Esophagus muscularis mucosa (tissue), 4 donors: ENCODE data around the gene PAPSS1. TPM values are rescaled to one million over a fixed set of nuclear protein-coding genes. Genes with fewer than 3 reads are reported as not detected.

ENCODE experiments used
- DNase-seq: peaks from one replicate; pipeline ENCODE4 v3.0.0-alpha.2; 2017; ENCODE audit errors: extremely low spot score
- H3K27ac ChIP-seq, 4 donors: fragments of 200-600 bp; sonication (generic); replicated peaks in 1 of 4; 1 replicate in 3 of 4; 2 replicates in 1 of 4; pipeline ENCODE4 v1.5.1; 2016 to 2019; ENCODE audit warnings: mild to moderate bottlenecking in 1 of 4
- H3K27me3 ChIP-seq, 4 donors: fragments of 200-600 bp; sonication (generic); one replicate each; pipeline versions ENCODE4 v1.5.1 to v1.6.0; 2016 to 2019
- H3K36me3 ChIP-seq, 4 donors: fragments of 200-600 bp; sonication (generic); one replicate each; pipeline ENCODE4 v1.5.1; 2016 to 2019
- H3K4me1 ChIP-seq, 4 donors: fragments of 200-600 bp; sonication (generic); one replicate each; pipeline ENCODE4 v1.5.1; 2016 to 2019
- H3K4me3 ChIP-seq, 4 donors: fragments of 200-600 bp; sonication (generic); 1 replicate in 2 of 4; 2 replicates in 2 of 4; pipeline ENCODE4 v1.5.1; 2016 to 2019; ENCODE audit warnings: mild to moderate bottlenecking in 4 of 4, moderate library complexity in 1 of 4
- H3K9me3 ChIP-seq, 4 donors: fragments of 200-600 bp; sonication (generic); 1 replicate in 3 of 4; 2 replicates in 1 of 4; pipeline ENCODE4 v1.5.1; 2016 to 2019
- EP300 ChIP-seq: sonication (generic); formaldehyde crosslinking; IDR thresholded peaks from one replicate; pipeline ENCODE4 v1.6.1; 2017; ENCODE audit warnings: antibody characterized with exemption
- POLR2A ChIP-seq: fragments of 450-650 bp; IDR thresholded peaks from one replicate; pipeline ENCODE4 v1.6.1; 2017; ENCODE audit warnings: antibody characterized with exemption, moderate library complexity, mild to moderate bottlenecking, low read depth
- POLR2AphosphoS5 ChIP-seq, 2 donors: sonication (generic); formaldehyde crosslinking; IDR thresholded peaks; one replicate each; pipeline ENCODE4 v1.6.1; 2017; ENCODE audit warnings: antibody characterized with exemption in 2 of 2
- WGBS: methylation state at CpG from one replicate; pipeline ENCODE4 v1.1.5; 2018; 5-methylcytosine and 5-hydroxymethylcytosine counted together
- intact Hi-C: fragments of 100-400 bp; cut with DNase I; formaldehyde crosslinking; loops from one replicate; pipeline ENCODE4 v1.15.1; 2023
- total RNA-seq, 4 donors: library from RNA; depleted of rRNA; stranded (reverse); fragments of >200 nt; gene quantifications; one replicate each; pipeline versions ENCODE4 v1.1.0 to v1.2.1, GENCODE V29; 2016
- TF ChIP-seq, protein P1 (sequence below), 3 experiments: fragments of 200-600 bp in 2 of 3; fragments of 450-650 bp in 1 of 3; sonication (generic) in 2 of 3; IDR thresholded peaks; one replicate each; pipeline ENCODE4 v1.5.1; 2017 to 2019; ENCODE audit warnings: antibody characterized with exemption in 3 of 3, mild to moderate bottlenecking in 2 of 3, moderate library complexity in 1 of 3

The PAPSS1 gene
- total RNA-seq, 4 donors from 2014 or later, result 11.6 to 24.4 (median 18.1) TPM

DNA sequence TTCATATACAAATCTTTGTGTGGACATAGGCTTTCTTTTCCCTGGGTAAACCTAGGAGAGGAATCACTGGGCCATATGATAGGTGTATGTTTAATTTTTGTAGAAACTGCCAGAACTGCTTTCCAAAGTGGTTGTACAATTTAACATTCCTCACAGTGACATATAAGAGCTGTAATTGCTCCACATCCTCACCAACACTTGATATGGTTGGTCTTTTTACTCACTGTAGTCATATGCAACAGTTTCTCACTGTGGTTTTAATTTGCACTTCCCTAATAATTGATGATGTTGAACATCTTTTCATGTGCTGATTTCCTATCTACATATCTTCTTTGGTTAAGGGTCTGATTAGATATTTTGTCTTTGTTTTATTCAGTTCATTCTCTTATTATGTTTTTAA, 24.5 kb upstream of the PAPSS1 start:
- intact Hi-C loops, result no loop called here
- no peak for DNase-seq

DNA sequence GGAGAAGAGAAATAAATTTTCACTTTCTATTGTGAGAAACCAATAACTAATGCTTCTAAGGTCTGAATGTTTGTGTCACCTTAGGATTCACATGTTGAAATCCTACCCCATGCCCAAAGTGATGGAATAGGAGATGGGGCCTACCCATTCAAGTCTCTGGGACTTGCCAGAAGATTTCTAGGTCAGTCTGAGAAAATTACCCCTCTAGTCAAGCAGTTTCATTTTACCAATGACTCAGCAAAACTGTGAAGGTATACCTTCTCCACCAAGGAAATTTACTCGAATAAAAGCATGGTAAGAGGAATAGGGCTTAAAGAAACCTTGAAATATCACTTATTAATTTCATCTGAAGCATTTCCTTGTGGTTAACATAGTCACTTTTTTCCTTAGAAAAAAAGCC, 23.5 kb upstream of the PAPSS1 start:
- Histone ChIP-seq H3K36me3 (no peaks in the 10 kb centered on the region), H3K27ac (no peak overlapping the region), H3K27me3 (no peaks in the 10 kb centered on the region), H3K9me3 (no peaks in the 10 kb centered on the region), H3K4me3 (no peak overlapping the region), H3K4me1 (peaks cover 5 to 20% (median 16%) of the 10 kb centered on the region in 4 donors)
- DNase-seq, result no peak
- WGBS, result 72% methylated on average over 1 of the region's 1 CpG
- intact Hi-C loops, result no loop called here
- TF ChIP-seq EP300 (no peak), POLR2A (no peak), POLR2AphosphoS5 (IDR thresholded peaks at IDR 0.05) (no peak)
- TF ChIP-seq, protein P1, sequence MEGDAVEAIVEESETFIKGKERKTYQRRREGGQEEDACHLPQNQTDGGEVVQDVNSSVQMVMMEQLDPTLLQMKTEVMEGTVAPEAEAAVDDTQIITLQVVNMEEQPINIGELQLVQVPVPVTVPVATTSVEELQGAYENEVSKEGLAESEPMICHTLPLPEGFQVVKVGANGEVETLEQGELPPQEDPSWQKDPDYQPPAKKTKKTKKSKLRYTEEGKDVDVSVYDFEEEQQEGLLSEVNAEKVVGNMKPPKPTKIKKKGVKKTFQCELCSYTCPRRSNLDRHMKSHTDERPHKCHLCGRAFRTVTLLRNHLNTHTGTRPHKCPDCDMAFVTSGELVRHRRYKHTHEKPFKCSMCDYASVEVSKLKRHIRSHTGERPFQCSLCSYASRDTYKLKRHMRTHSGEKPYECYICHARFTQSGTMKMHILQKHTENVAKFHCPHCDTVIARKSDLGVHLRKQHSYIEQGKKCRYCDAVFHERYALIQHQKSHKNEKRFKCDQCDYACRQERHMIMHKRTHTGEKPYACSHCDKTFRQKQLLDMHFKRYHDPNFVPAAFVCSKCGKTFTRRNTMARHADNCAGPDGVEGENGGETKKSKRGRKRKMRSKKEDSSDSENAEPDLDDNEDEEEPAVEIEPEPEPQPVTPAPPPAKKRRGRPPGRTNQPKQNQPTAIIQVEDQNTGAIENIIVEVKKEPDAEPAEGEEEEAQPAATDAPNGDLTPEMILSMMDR (IDR thresholded peaks at IDR 0.05), result no peak

More for the DNA sequence above, 24.5 kb upstream of the PAPSS1 start:
- no peak for TF ChIP-seq POLR2AphosphoS5 (IDR thresholded peaks at IDR 0.05)
- TF ChIP-seq, protein P1 (IDR thresholded peaks at IDR 0.05), result no peak
- TF ChIP-seq POLR2A, result no peak
- TF ChIP-seq EP300, result no peak
- peaks cover 5 to 20% (median 16%) of the 10 kb centered on the region in 4 donors for H3K4me1 ChIP-seq
- no peak overlapping the region for H3K4me3 ChIP-seq
- no peak overlapping the region for H3K27ac ChIP-seq
- H3K9me3 ChIP-seq, result no peaks in the 10 kb centered on the region
- H3K27me3 ChIP-seq, result no peaks in the 10 kb centered on the region
- no peaks in the 10 kb centered on the region for H3K36me3 ChIP-seq

DNA sequence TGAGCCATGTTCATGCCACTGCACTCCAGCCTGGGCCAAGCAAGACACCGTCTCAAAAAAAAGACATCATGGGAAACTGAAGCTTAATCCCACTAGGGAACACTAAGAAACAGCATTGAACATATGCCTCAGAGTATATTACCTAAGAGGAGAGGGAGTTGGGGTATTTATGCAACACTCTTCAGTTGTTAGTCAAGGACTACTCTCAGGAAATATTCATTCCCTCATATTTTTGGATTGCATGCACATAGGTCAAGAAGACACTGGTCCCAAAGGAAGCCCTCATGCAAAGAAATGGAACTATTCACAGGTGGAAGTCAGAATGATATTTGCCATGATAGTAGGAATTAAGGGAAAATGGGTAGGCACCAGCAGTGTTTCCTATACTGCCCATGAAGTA, 22.8 kb upstream of the PAPSS1 start:
- Histone ChIP-seq H3K36me3 (no peaks in the 10 kb centered on the region), H3K27ac (no peak overlapping the region), H3K4me1 (peaks cover 5 to 20% (median 16%) of the 10 kb centered on the region in 4 donors), H3K4me3 (no peak overlapping the region), H3K9me3 (no peaks in the 10 kb centered on the region), H3K27me3 (no peaks in the 10 kb centered on the region)
- intact Hi-C loops, result no loop called here
- DNase-seq, result no peak
- TF ChIP-seq POLR2AphosphoS5 (IDR thresholded peaks at IDR 0.05), result no peak
- TF ChIP-seq, protein P1 (IDR thresholded peaks at IDR 0.05), result no peak
- no peak for TF ChIP-seq EP300
- no peak for TF ChIP-seq POLR2A
- WGBS, result 100% methylated on average over 1 of the region's 1 CpG

DNA sequence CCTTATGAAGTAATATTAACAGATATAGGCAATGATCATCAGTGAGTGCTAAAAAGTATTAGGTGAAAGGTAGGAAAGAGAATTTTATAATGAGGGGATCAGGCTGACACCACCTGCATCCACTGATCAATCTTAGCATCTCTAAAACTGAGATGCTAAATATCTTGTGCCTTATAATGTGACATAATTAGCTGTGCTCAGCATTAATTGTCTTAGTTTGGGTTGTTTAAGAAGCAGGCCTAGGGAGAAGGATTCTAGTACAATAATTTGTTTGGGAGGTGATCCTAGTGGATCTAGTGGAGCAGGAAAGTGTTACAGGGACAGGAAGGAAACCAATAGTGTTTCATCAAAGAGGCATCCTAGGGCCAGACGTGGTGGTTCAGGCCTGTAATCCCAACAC, 22.2 kb upstream of the PAPSS1 start:
- H3K4me1 ChIP-seq, result peaks cover 10 to 20% (median 16%) of the 10 kb centered on the region in 4 donors
- WGBS, result 100% methylated on average over 1 of the region's 1 CpG
- no peak for DNase-seq
- H3K27ac ChIP-seq, result no peak overlapping the region
- H3K27me3 ChIP-seq, result no peaks in the 10 kb centered on the region
- intact Hi-C loops, result no loop called here
- TF ChIP-seq, protein P1 (IDR thresholded peaks at IDR 0.05), result no peak
- TF ChIP-seq POLR2AphosphoS5 (IDR thresholded peaks at IDR 0.05) (no peak), EP300 (no peak), POLR2A (no peak)
- H3K4me3 ChIP-seq, result no peak overlapping the region
- H3K9me3 ChIP-seq, result no peaks in the 10 kb centered on the region
- no peaks in the 10 kb centered on the region for H3K36me3 ChIP-seq

DNA sequence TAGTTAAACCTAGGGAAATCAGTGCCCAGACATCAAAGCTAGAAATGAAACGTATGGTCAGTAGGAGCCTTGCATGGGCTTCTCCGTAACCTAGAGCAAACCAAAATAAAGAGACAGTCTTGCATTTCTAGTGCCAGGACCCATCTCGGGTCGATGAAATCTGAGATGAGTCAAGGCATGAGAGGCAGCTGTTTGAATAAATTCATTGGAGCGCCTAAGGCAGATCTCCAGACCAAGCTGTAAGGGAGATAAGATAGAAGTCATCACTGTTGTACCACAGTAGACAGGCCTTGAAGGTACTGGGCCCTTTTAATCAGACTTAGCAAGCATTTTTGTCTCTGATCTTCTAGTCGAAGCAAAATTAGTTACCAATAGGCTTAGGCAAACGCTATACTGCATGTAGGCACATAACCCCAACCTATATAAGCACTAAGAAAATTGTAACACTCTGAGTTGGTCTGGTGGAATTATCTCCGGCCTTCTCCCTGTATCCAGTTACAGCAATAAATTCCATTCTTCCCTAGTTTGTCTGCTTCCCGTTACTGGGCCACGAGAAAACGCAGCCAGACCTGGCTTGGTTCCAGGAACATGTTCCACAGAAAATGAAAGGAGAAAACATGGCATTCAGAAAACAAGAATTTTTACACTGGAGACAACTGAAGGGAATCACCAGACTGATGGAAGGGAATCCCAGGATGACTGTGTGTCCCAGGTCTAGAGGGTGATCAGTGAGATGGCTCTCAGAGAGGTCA, 21.1 kb upstream of the PAPSS1 start:
- 59% methylated on average over 11 of the region's 11 CpGs for WGBS
- Histone ChIP-seq H3K9me3 (no peaks in the 10 kb centered on the region), H3K27me3 (no peaks in the 10 kb centered on the region), H3K4me1 (peaks cover 10 to 20% (median 16%) of the 10 kb centered on the region in 4 donors), H3K27ac (peak overlapping the region; percentile 44 to 79 (median 54)), H3K4me3 (no peak overlapping the region), H3K36me3 (no peaks in the 10 kb centered on the region)
- DNase-seq, result no peak
- TF ChIP-seq EP300 (no peak), POLR2A (no peak), POLR2AphosphoS5 (IDR thresholded peaks at IDR 0.05) (peak; percentile 29 to 40)
- TF ChIP-seq, protein P1 (IDR thresholded peaks at IDR 0.05), result no peak
- intact Hi-C loops, result no loop called here
